B cell (primary cell): Measurements from ENCODE around the gene L3MBTL4. TPM values are rescaled to one million over a fixed set of nuclear protein-coding genes. Genes with fewer than 3 reads are reported as not detected.

Source experiments
- ATAC-seq: fragments of 200-7000 bp; cut with Tn5 transposase; one replicate; pipeline ENCODE4 v1.10.0; 2021; ENCODE audit warnings: low read depth, mild to moderate bottlenecking, moderate number of reproducible peaks, moderate library complexity
- CTCF ChIA-PET: fragments of 350-600 bp; sonication (Branson Sonifier 250); formaldehyde crosslinking; loops from one replicate; lab custom pipeline; 2021; ENCODE audit warnings: antibody characterized with exemption, inconsistent platforms; lab: Charles Lee
- POLR2A ChIA-PET: fragments of 350-600 bp; sonication (Branson Sonifier 250); formaldehyde crosslinking; loops from one replicate; lab custom pipeline; 2021; ENCODE audit warnings: antibody characterized with exemption; lab: Charles Lee
- DNase-seq: peaks from one replicate; pipeline ENCODE4 v3.0.0; 2013
- H2AFZ ChIP-seq: 2 replicates; pipeline ENCODE4 v1.6.1; 2012; ENCODE audit warnings: mild to moderate bottlenecking, low read depth, low read length; ENCODE audit not compliant: insufficient read depth, poor library complexity, severe bottlenecking
- H3K27ac ChIP-seq, 2 donors: 1 replicate in 1 of 2; 2 replicates in 1 of 2; pipeline ENCODE4 v1.5.1; 2012 to 2013; ENCODE audit warnings: low read length in 2 of 2, mild to moderate bottlenecking in 2 of 2, moderate library complexity in 1 of 2
- H3K27me3 ChIP-seq, 4 experiments: fragments of 200-600 bp in 1 of 4; sonication (generic) in 1 of 4; replicated peaks in 1 of 4; 1 replicate in 2 of 4; 2 replicates in 2 of 4; pipeline versions ENCODE4 v1.6.1 to v1.7.0; 2013 to 2016; ENCODE audit warnings: low read length in 3 of 4, mild to moderate bottlenecking in 2 of 4, mixed read lengths in 1 of 4, moderate library complexity in 1 of 4; ENCODE audit not compliant: insufficient read depth in 4 of 4, control insufficient read depth in 3 of 4; ENCODE audit errors: control extremely low read depth in 1 of 4
- H3K36me3 ChIP-seq, 2 experiments: replicated peaks in 1 of 2; 1 replicate in 1 of 2; 2 replicates in 1 of 2; pipeline versions ENCODE4 v1.6.1 to v1.7.1; 2013; ENCODE audit warnings: low read length in 1 of 2; ENCODE audit not compliant: insufficient read depth in 2 of 2, control insufficient read depth in 1 of 2; ENCODE audit errors: control extremely low read depth in 1 of 2, extremely low read depth in 1 of 2
- H3K4me1 ChIP-seq, 2 donors: fragments of 200-600 bp in 1 of 2; sonication (generic) in 1 of 2; 1 replicate in 1 of 2; 2 replicates in 1 of 2; pipeline versions ENCODE4 v1.5.1 to v1.6.1; 2013 to 2017; ENCODE audit warnings: low read length in 2 of 2; ENCODE audit not compliant: control insufficient read depth in 2 of 2, insufficient read depth in 2 of 2
- H3K4me2 ChIP-seq: replicated peaks from 2 replicates; pipeline ENCODE3; 2012; ENCODE audit warnings: mild to moderate bottlenecking, low read depth, low read length; ENCODE audit not compliant: poor library complexity, severe bottlenecking
- H3K4me3 ChIP-seq, 5 experiments: fragments of 200-600 bp in 1 of 5; sonication (generic) in 1 of 5; 1 replicate in 3 of 5; 2 replicates in 2 of 5; pipeline versions ENCODE4 v1.5.1 to v1.7.0; 2011 to 2016; ENCODE audit warnings: low read length in 4 of 5, mild to moderate bottlenecking in 4 of 5, low read depth in 2 of 5, control low read depth in 1 of 5, moderate library complexity in 1 of 5; ENCODE audit not compliant: insufficient read depth in 1 of 5; ENCODE audit errors: control extremely low read depth in 1 of 5, extremely low read depth in 1 of 5
- H3K79me2 ChIP-seq: fragments of 200-600 bp; sonication (generic); one replicate; pipeline ENCODE4 v1.6.0; 2016; ENCODE audit warnings: low read length; ENCODE audit not compliant: control insufficient read depth, insufficient read depth
- H3K9ac ChIP-seq: fragments of 200-600 bp; sonication (generic); 2 replicates; pipeline ENCODE4 v1.6.1; 2017; ENCODE audit warnings: mild to moderate bottlenecking, low read length, moderate library complexity
- H3K9me3 ChIP-seq, 3 donors: one replicate each; pipeline versions ENCODE4 v1.6.1 to v1.7.1; 2013; ENCODE audit warnings: low read length in 2 of 3; ENCODE audit not compliant: control insufficient read depth in 2 of 3, insufficient read depth in 1 of 3; ENCODE audit errors: control extremely low read depth in 1 of 3
- H4K20me1 ChIP-seq: 2 replicates; pipeline ENCODE4 v1.6.0; 2012; ENCODE audit warnings: mild to moderate bottlenecking, low read length; ENCODE audit not compliant: insufficient read depth, control insufficient read depth, poor library complexity, severe bottlenecking
- H3K27ac Mint-ChIP-seq: one replicate; pipeline ENCODE4 v1.8.0; 2021; ENCODE audit warnings: mixed read lengths
- H3K27me3 Mint-ChIP-seq: one replicate; pipeline ENCODE4 v1.8.0; 2021; ENCODE audit warnings: mixed read lengths
- H3K4me1 Mint-ChIP-seq: one replicate; pipeline ENCODE4 v1.8.0; 2021; ENCODE audit warnings: mixed read lengths
- H3K4me3 Mint-ChIP-seq: one replicate; pipeline ENCODE4 v1.8.0; 2021; ENCODE audit warnings: mixed read lengths
- H3K9me3 Mint-ChIP-seq: one replicate; pipeline ENCODE4 v1.8.0; 2022; ENCODE audit warnings: mixed read lengths; ENCODE audit not compliant: insufficient read depth
- CTCF ChIP-seq: fragments of 200-600 bp; IDR thresholded peaks from one replicate; pipeline ENCODE4 v1.8.0; 2022; ENCODE audit warnings: antibody characterized with exemption, mild to moderate bottlenecking
- EZH2 ChIP-seq: IDR thresholded peaks from 2 replicates; pipeline ENCODE4 v1.6.1; 2012; ENCODE audit warnings: borderline replicate concordance, low read depth, mild to moderate bottlenecking, moderate library complexity, low read length; ENCODE audit not compliant: insufficient read depth, poor library complexity, severe bottlenecking
- WGBS: methylation state at CpG from one replicate; pipeline ENCODE4 v1.1.5; 2013; ENCODE audit warnings: missing lambda C conversion rate; ENCODE audit not compliant: insufficient coverage; 5-methylcytosine and 5-hydroxymethylcytosine counted together
- intact Hi-C: fragments of 100-400 bp; cut with micrococcal nuclease; formaldehyde crosslinking; loops from one replicate; pipeline ENCODE4 v1.10.0; 2022
- polyA plus RNA-seq: library from polyadenylated mRNA; depleted of rRNA; stranded (reverse); fragments of >200 nt; gene quantifications from 2 replicates; pipeline ENCODE4 v1.2.3, GENCODE V29; 2012
- total RNA-seq, 2 donors: library from RNA; stranded (reverse); fragments of 120-200 nt in 1 of 2; gene quantifications; 1 replicate in 1 of 2; 2 replicates in 1 of 2; pipeline versions ENCODE4 v1.2.3 to v1.2.4, GENCODE V29; 2013 to 2022

The L3MBTL4 gene
- total and polyA plus RNA-seq, 2 donors (not counting 1 experiment from before 2014, with no cell fraction given), result 3.0 to 11.9 TPM

- Histone ChIP-seq H4K20me1 (no peaks in the 10 kb centered on the region), H3K9me3 (no peaks in the 10 kb centered on the region), H2AFZ (no peak overlapping the region), H3K4me1 (no peaks in the 10 kb centered on the region), H3K4me3 (no peak overlapping the region), H3K9ac (no peak overlapping the region), H3K36me3 (no peaks in the 10 kb centered on the region), H3K79me2 (no peaks in the 10 kb centered on the region), H3K27me3 (no peaks in the 10 kb centered on the region), H3K4me2 (no peak overlapping the region), H3K27ac (no peak overlapping the region)
- Mint-ChIP-seq H3K4me3 (no peak overlapping the region), H3K27ac (no peak overlapping the region), H3K4me1 (no peaks in the 10 kb centered on the region), H3K27me3 (no peaks in the 10 kb centered on the region), H3K9me3 (no peaks in the 10 kb centered on the region)
- POLR2A ChIA-PET, result no interaction called here
- intact Hi-C loops, result no loop called here
- ATAC-seq (no peak), DNase-seq (no peak)
- no CpG with 5 or more reads among the region's 2 CpGs for WGBS
- CTCF ChIA-PET, result no interaction called here
- TF ChIP-seq EZH2 (no peak), CTCF (no peak)
Measured at GRCh38 chr18:6031002-6031401, 383.7 kb downstream of the L3MBTL4 start.

GRCh38 chr18:6024745-6025248 is 389.9 kb downstream of the L3MBTL4 start:
- no peaks in the 10 kb centered on the region for H3K27me3 Mint-ChIP-seq
- Histone ChIP-seq H2AFZ (no peak overlapping the region), H3K4me2 (no peak overlapping the region), H3K4me1 (no peaks in the 10 kb centered on the region), H3K27ac (no peak overlapping the region), H3K9ac (no peak overlapping the region), H3K4me3 (no peak overlapping the region), H3K9me3 (peaks cover 0 to 3% (median 0%) of the 10 kb centered on the region in 3 donors), H3K27me3 (no peaks in the 10 kb centered on the region), H3K79me2 (no peaks in the 10 kb centered on the region), H4K20me1 (no peaks in the 10 kb centered on the region), H3K36me3 (no peaks in the 10 kb centered on the region)
- ChIA-PET CTCF (no interaction called here), POLR2A (no interaction called here)
- no peak for TF ChIP-seq CTCF
- no peak for TF ChIP-seq EZH2
- 90% methylated on average over 1 of the region's 2 CpGs for WGBS
- no peaks in the 10 kb centered on the region for H3K9me3 Mint-ChIP-seq
- intact Hi-C loops, result no loop called here
- H3K4me1 Mint-ChIP-seq, result no peaks in the 10 kb centered on the region
- ATAC-seq, result no peak
- no peak overlapping the region for H3K27ac Mint-ChIP-seq
- H3K4me3 Mint-ChIP-seq, result no peak overlapping the region
- no peak for DNase-seq
